Psoas muscle (tissue), 8 donors: ENCODE data around the gene BRD4. TPM values are rescaled to one million over a fixed set of nuclear protein-coding genes. Genes with fewer than 3 reads are reported as not detected.

ENCODE experiments used
- ATAC-seq, 4 donors: fragments of 200-7000 bp; cut with Tn5 transposase; one replicate each; pipeline ENCODE4 v1.9.1; 2020; ENCODE audit warnings: moderate library complexity in 3 of 4, mild to moderate bottlenecking in 2 of 4
- DNase-seq, 2 donors: peaks; one replicate each; pipeline ENCODE4 v3.0.0-alpha.2; 2020
- H3K27ac ChIP-seq: fragments of 200-600 bp; one replicate; pipeline ENCODE4 v1.8.0; 2022
- H3K27me3 ChIP-seq, 3 donors: fragments of 200-600 bp in 1 of 3; one replicate each; pipeline versions ENCODE4 v1.6.1 to v1.8.0; 2013 to 2022; ENCODE audit warnings: low read length in 2 of 3, mild to moderate bottlenecking in 2 of 3, moderate library complexity in 1 of 3; ENCODE audit not compliant: insufficient read depth in 3 of 3
- H3K36me3 ChIP-seq, 2 donors: fragments of 200-600 bp in 1 of 2; one replicate each; pipeline versions ENCODE4 v1.6.1 to v1.8.0; 2013 to 2022; ENCODE audit warnings: low read depth in 1 of 2, mild to moderate bottlenecking in 1 of 2, moderate library complexity in 1 of 2; ENCODE audit not compliant: insufficient read depth in 1 of 2
- H3K4me1 ChIP-seq: fragments of 200-600 bp; one replicate; pipeline ENCODE4 v1.8.0; 2022
- H3K4me3 ChIP-seq: fragments of 200-600 bp; one replicate; pipeline ENCODE4 v1.8.0; 2022; ENCODE audit warnings: mild to moderate bottlenecking
- H3K9me3 ChIP-seq: fragments of 200-600 bp; one replicate; pipeline ENCODE4 v1.8.0; 2022
- WGBS, 3 donors: extraction: QIAGEN DNeasy Blood & Tissue Kit; methylation state at CpG; one replicate each; pipeline versions ENCODE4 v1.1.6 to v1.1.7; 2013; 5-methylcytosine and 5-hydroxymethylcytosine counted together
- intact Hi-C, 2 donors: fragments of 100-400 bp; cut with DNase I; formaldehyde crosslinking; loops; one replicate each; pipeline versions ENCODE4 v1.11.0 to v1.14.2; 2022
- polyA plus RNA-seq, 3 donors: library from polyadenylated mRNA; stranded (reverse); fragments of 200-250 nt; gene quantifications; one replicate each; pipeline ENCODE4 v1.2.3, GENCODE V29; 2013
- total RNA-seq, 4 donors: library from RNA; stranded (reverse); fragmentation: NEBNext Ultra II Directional in 2 of 4; extraction: Animal tissue kit (Norgen Biotek cat#: 25700) in 2 of 4; gene quantifications; one replicate each; pipeline versions ENCODE4 v1.2.1 to v1.2.4, GENCODE V29; 2021 to 2023
- TF ChIP-seq, protein P1 (sequence below): fragments of 200-600 bp; IDR thresholded peaks from one replicate; pipeline ENCODE4 v1.8.0; 2022; ENCODE audit warnings: antibody characterized with exemption
- donor health status: healthy with polysubstance abuse.
- donor health status: DM: no; HTN: no; CAD: no; lungs with moderate emphysema.
- donor health status: Bipolar disorder and iron deficiency.
- donor health status: healthy.
- donor health status: DM: yes; HTN: yes; CAD: no.
- donor health status: DM: no; HTN: no; CAD: no.
- donor health status: DM: no; HTN: no; CAD: no.
- donor health status: DM: yes; HTN: yes; CAD: no.

The BRD4 gene
- total and polyA plus RNA-seq, 7 donors, result 42.6 to 120 (median 98.6) TPM

DNA sequence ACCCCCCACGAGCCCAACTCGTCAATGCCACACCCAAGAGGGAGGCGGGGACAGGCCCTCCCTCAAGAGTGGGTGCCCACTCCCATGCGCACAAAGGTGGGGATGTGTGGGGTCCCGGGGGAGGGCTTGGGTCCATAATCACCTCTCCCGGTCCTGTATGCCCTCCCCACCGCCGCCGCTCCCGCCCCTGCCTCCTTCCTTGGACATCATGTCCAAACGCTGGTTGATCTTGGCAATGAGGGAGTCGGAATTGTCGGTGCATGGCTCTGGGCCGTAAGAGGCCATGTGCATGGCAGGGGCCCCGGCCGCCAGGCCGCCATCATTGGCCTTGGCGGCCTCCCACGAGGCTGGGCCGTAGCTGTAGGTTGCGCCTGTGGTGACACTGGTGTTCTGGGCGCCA, 41.3 kb upstream of the BRD4 start:
- TF ChIP-seq, protein P1, sequence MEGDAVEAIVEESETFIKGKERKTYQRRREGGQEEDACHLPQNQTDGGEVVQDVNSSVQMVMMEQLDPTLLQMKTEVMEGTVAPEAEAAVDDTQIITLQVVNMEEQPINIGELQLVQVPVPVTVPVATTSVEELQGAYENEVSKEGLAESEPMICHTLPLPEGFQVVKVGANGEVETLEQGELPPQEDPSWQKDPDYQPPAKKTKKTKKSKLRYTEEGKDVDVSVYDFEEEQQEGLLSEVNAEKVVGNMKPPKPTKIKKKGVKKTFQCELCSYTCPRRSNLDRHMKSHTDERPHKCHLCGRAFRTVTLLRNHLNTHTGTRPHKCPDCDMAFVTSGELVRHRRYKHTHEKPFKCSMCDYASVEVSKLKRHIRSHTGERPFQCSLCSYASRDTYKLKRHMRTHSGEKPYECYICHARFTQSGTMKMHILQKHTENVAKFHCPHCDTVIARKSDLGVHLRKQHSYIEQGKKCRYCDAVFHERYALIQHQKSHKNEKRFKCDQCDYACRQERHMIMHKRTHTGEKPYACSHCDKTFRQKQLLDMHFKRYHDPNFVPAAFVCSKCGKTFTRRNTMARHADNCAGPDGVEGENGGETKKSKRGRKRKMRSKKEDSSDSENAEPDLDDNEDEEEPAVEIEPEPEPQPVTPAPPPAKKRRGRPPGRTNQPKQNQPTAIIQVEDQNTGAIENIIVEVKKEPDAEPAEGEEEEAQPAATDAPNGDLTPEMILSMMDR, result no peak
- 85 to 91% (median 88%) methylated on average over 21 to 22 of the region's 22 CpGs for WGBS, 3 donors
- Histone ChIP-seq H3K36me3 (peaks cover 12 to 51% of the 10 kb centered on the region in 2 donors), H3K9me3 (no peaks in the 10 kb centered on the region), H3K27ac (peak overlapping the region; percentile 93), H3K4me3 (no peak overlapping the region), H3K4me1 (peaks cover 48% of the 10 kb centered on the region), H3K27me3 (no peaks in the 10 kb centered on the region)
- DNase-seq, result peak in 1 of 2 donors; percentile 57
- intact Hi-C loops, result no loop called here
- ATAC-seq, result no peak

DNA sequence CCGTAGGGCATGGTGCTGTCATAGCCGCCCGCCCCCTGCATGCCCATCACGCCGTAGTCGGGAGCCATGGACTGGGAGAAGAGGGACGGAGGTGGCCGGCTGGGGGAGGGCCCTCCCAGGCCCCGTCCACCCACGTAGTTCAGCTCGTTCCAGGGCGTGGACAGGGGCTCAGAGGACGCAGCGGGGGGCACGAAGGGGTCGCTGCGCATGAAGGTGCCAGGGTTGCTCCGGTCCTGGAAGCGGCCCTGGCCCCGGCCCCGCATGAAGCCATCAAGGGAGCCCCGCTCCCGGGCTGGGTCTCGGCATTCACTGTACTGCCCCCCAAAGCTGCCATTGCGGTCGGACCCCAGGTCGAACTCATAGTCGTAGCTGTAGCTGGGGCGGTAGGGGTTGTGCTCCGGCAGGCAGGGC, 40.6 kb upstream of the BRD4 start:
- Histone ChIP-seq H3K4me1 (peaks cover 47% of the 10 kb centered on the region), H3K4me3 (no peak overlapping the region), H3K27me3 (no peaks in the 10 kb centered on the region), H3K36me3 (peaks cover 14 to 59% of the 10 kb centered on the region in 2 donors), H3K27ac (peak overlapping the region; percentile 7), H3K9me3 (no peaks in the 10 kb centered on the region)
- intact Hi-C loops, result no loop called here
- ATAC-seq (no peak), DNase-seq (peak in 1 of 2 donors; percentile 59)
- WGBS, 3 donors, result 93 to 94% (median 94%) methylated on average over 29 to 30 of the region's 30 CpGs
- TF ChIP-seq, protein P1, result no peak

DNA sequence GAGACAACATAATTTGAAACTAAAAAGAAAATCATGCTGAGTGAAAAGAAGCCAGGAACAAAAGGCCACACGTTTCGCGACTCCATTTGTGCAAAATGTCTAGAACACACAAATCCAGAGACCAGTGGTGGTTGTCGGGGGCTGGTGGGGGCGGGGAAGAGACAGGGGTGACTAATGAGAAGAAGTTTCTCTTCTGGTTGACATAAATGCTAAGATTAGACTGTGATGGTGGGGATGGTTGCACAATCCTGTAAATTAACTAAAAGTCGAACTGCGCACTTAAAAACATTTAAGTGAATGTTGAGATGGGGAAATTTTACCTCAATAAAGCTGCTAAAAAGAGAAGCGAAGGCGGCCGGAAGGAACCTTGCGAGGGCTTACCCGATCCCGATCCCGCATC, 40.1 kb upstream of the BRD4 start:
- no peaks in the 10 kb centered on the region for H3K27me3 ChIP-seq
- intact Hi-C loops, result no loop called here
- no peaks in the 10 kb centered on the region for H3K9me3 ChIP-seq
- no peak overlapping the region for H3K4me3 ChIP-seq
- peak overlapping the region; percentile 7 for H3K27ac ChIP-seq
- TF ChIP-seq, protein P1, result no peak
- peak in 1 of 2 donors; percentile 14 for DNase-seq
- peaks cover 42% of the 10 kb centered on the region for H3K4me1 ChIP-seq
- peaks cover 18 to 63% of the 10 kb centered on the region in 2 donors for H3K36me3 ChIP-seq
- 94 to 95% (median 94%) methylated on average over 14 of the region's 14 CpGs for WGBS, 3 donors
- no peak for ATAC-seq

DNA sequence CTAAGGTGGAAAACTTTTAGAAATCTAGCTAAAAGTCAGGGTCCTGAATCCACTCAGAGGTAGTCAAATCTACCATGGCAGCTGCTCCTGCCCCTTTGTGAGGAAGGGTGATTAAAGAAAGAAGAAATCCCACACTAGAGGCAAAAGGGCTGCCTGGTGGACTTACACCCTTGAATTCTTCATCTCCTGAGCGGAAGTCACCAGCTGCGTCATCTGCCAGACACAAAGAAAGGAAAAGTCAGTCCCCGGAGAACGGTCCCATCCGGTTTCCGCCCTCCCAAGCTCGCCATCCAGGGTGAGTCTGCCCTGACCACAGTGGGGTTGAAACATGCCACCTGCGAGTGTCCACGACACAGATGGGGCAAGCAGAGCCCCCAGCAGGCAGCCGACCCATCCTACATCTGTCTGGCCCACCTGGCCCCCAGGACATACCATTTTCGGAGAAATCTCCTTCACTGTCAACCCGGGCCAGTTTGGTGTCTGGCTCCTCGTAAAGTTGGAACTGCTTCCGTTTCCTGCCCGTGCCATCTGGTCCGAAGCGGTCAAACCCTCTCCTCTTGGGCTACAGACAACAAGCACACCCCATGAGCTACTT, 39.5 kb upstream of the BRD4 start:
- Histone ChIP-seq H3K27me3 (no peaks in the 10 kb centered on the region), H3K9me3 (no peaks in the 10 kb centered on the region), H3K4me3 (no peak overlapping the region), H3K36me3 (peaks cover 19 to 69% of the 10 kb centered on the region in 2 donors), H3K4me1 (peaks cover 36% of the 10 kb centered on the region), H3K27ac (no peak overlapping the region)
- DNase-seq (peak in 1 of 2 donors; percentile 36), ATAC-seq (no peak)
- intact Hi-C loops, result no loop called here
- TF ChIP-seq, protein P1, result no peak
- 76 to 81% (median 78%) methylated on average over 17 of the region's 17 CpGs for WGBS, 3 donors

DNA sequence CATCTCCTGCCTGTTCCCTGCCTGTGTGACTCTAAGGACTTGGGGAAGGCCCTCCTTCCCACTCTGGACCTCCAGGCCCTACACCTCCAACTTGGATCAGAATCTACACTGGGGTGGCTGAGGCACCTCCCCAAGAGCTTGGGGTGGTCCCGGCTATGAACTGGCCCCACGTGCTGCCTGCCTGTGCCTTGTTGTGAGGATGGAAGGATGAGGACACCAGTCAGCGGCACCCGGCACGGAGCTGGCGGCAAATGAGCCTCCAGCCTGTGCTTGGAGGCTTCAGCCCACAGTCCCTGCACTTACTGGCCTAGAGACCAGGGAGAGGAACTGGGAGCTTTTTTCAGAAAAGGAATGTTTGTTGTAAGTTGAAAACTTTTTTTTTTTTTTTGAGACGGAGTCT, 38.8 kb upstream of the BRD4 start:
- Histone ChIP-seq H3K36me3 (peaks cover 19 to 76% of the 10 kb centered on the region in 2 donors), H3K27ac (no peak overlapping the region), H3K9me3 (no peaks in the 10 kb centered on the region), H3K4me3 (no peak overlapping the region), H3K4me1 (peaks cover 29% of the 10 kb centered on the region), H3K27me3 (no peaks in the 10 kb centered on the region)
- no peak for ATAC-seq
- TF ChIP-seq, protein P1, result no peak
- DNase-seq, result peak in 1 of 2 donors; percentile 46
- WGBS, 3 donors, result 93 to 97% (median 94%) methylated on average over 7 of the region's 7 CpGs
- intact Hi-C loops, result no loop called here
